H9 (cell line): ENCODE data around the gene SNX22. TPM values are rescaled to one million over a fixed set of nuclear protein-coding genes. Genes with fewer than 3 reads are reported as not detected.

Source experiments
- DNase-seq: peaks from one replicate; pipeline ENCODE4 v3.0.0-alpha.2; 2017
- H2AFZ ChIP-seq: one replicate; pipeline ENCODE4 v1.6.1; 2013; ENCODE audit warnings: mild to moderate bottlenecking, low read length, control low read depth, moderate library complexity
- H2AK5ac ChIP-seq: 2 replicates; pipeline ENCODE4 v1.6.1; 2013; ENCODE audit warnings: low read length, control low read depth, mixed read lengths; ENCODE audit not compliant: insufficient read length
- H2BK120ac ChIP-seq: one replicate; pipeline ENCODE4 v1.6.1; 2013; ENCODE audit warnings: low read depth, mild to moderate bottlenecking, low read length, control low read depth, inconsistent platforms; ENCODE audit not compliant: poor library complexity, severe bottlenecking
- H2BK12ac ChIP-seq: 2 replicates; pipeline ENCODE4 v1.6.1; 2013; ENCODE audit warnings: low read length, control low read depth, mixed read lengths, low read depth; ENCODE audit not compliant: insufficient read length
- H2BK15ac ChIP-seq: 2 replicates; pipeline ENCODE4 v1.6.1; 2013; ENCODE audit warnings: low read depth, low read length, control low read depth
- H2BK20ac ChIP-seq: one replicate; pipeline ENCODE4 v1.6.1; 2013; ENCODE audit warnings: low read depth, mild to moderate bottlenecking, low read length, control low read depth, inconsistent platforms; ENCODE audit not compliant: poor library complexity, severe bottlenecking
- H2BK5ac ChIP-seq: 2 replicates; pipeline ENCODE4 v1.6.1; 2013; ENCODE audit warnings: low read length, control low read depth, mixed read lengths; ENCODE audit not compliant: insufficient read length
- H3K14ac ChIP-seq: 2 replicates; pipeline ENCODE4 v1.6.1; 2013; ENCODE audit warnings: low read length, control low read depth; ENCODE audit not compliant: insufficient read depth
- H3K18ac ChIP-seq: 2 replicates; pipeline ENCODE4 v1.6.1; 2013; ENCODE audit warnings: low read depth, mild to moderate bottlenecking, mixed read lengths, low read length, control low read depth; ENCODE audit not compliant: insufficient read length
- H3K23ac ChIP-seq: 2 replicates; pipeline ENCODE4 v1.6.1; 2013; ENCODE audit warnings: low read length, control low read depth, mixed read lengths, low read depth; ENCODE audit not compliant: insufficient read length
- H3K23me2 ChIP-seq: 2 replicates; pipeline ENCODE4 v1.6.1; 2013; ENCODE audit warnings: low read depth, mild to moderate bottlenecking, mixed read lengths, low read length, control low read depth; ENCODE audit not compliant: insufficient read length, poor library complexity, severe bottlenecking
- H3K27ac ChIP-seq: 2 replicates; pipeline ENCODE4 v1.5.1; 2013; ENCODE audit warnings: low read length, control low read depth, mixed read lengths, low read depth; ENCODE audit not compliant: insufficient read length
- H3K27me3 ChIP-seq: 2 replicates; pipeline ENCODE4 v1.6.1; 2013; ENCODE audit warnings: low read length, control low read depth, inconsistent platforms; ENCODE audit not compliant: insufficient read depth
- H3K4ac ChIP-seq: 2 replicates; pipeline ENCODE4 v1.6.1; 2013; ENCODE audit warnings: low read depth, mild to moderate bottlenecking, control low read depth, inconsistent platforms, low read length, moderate library complexity
- H3K4me1 ChIP-seq: 2 replicates; pipeline ENCODE4 v1.6.1; 2013; ENCODE audit warnings: low read length, control low read depth, inconsistent platforms; ENCODE audit not compliant: insufficient read depth
- H3K4me2 ChIP-seq: 2 replicates; pipeline ENCODE4 v1.6.1; 2013; ENCODE audit warnings: low read length, control low read depth, mixed read lengths; ENCODE audit not compliant: insufficient read length, insufficient read depth
- H3K56ac ChIP-seq: 2 replicates; pipeline ENCODE4 v1.6.1; 2013; ENCODE audit warnings: low read depth, mild to moderate bottlenecking, mixed read lengths, low read length, control low read depth; ENCODE audit not compliant: insufficient read length
- H3K79me1 ChIP-seq: 2 replicates; pipeline ENCODE4 v1.6.1; 2013; ENCODE audit warnings: low read depth, mild to moderate bottlenecking, moderate library complexity, low read length, control low read depth, inconsistent platforms; ENCODE audit not compliant: insufficient read depth, poor library complexity, severe bottlenecking
- H3K79me2 ChIP-seq: 2 replicates; pipeline ENCODE4 v1.6.1; 2013; ENCODE audit warnings: low read length, control low read depth, inconsistent platforms; ENCODE audit not compliant: insufficient read depth
- H3K9ac ChIP-seq: 2 replicates; pipeline ENCODE4 v1.6.1; 2013; ENCODE audit warnings: low read length, control low read depth, mixed read lengths; ENCODE audit not compliant: insufficient read length; ENCODE audit errors: extremely low read depth
- H3K9me3 ChIP-seq: one replicate; pipeline ENCODE4 v1.6.1; 2013; ENCODE audit warnings: low read depth, low read length, inconsistent platforms; ENCODE audit not compliant: control insufficient read depth
- H3T11ph ChIP-seq: one replicate; pipeline ENCODE4 v1.6.1; 2013; ENCODE audit warnings: mild to moderate bottlenecking, low read length, control low read depth, inconsistent platforms
- H4K20me1 ChIP-seq: one replicate; pipeline ENCODE4 v1.6.1; 2013; ENCODE audit not compliant: control insufficient read depth, insufficient read length, insufficient read depth
- H4K5ac ChIP-seq: 2 replicates; pipeline ENCODE4 v1.6.1; 2013; ENCODE audit warnings: low read depth, mild to moderate bottlenecking, mixed read lengths, low read length, control low read depth; ENCODE audit not compliant: insufficient read length
- H4K8ac ChIP-seq: replicated peaks from 2 replicates; pipeline ENCODE4 v1.6.1; 2013; ENCODE audit warnings: low read length, control low read depth, mixed read lengths, low read depth; ENCODE audit not compliant: insufficient read length
- H4K91ac ChIP-seq: 2 replicates; pipeline ENCODE4 v1.6.1; 2013; ENCODE audit warnings: low read depth, mild to moderate bottlenecking, moderate library complexity, mixed read lengths, low read length, control low read depth; ENCODE audit not compliant: insufficient read length
- H3K27ac Mint-ChIP-seq, 3 experiments: 2 replicates in 2 of 3; 3 replicates in 1 of 3; pipeline ENCODE4 v1.8.0; 2020 to 2021; ENCODE audit warnings: mixed read lengths in 3 of 3, mild to moderate bottlenecking in 1 of 3, moderate library complexity in 1 of 3
- H3K27me3 Mint-ChIP-seq: 2 replicates; pipeline ENCODE4 v1.8.0; 2021; ENCODE audit warnings: low read depth, mild to moderate bottlenecking, moderate library complexity, mixed read lengths
- H3K36me3 Mint-ChIP-seq, 3 experiments: 2 replicates in 2 of 3; 3 replicates in 1 of 3; pipeline ENCODE4 v1.8.0; 2020 to 2021; ENCODE audit warnings: low read depth in 3 of 3, mixed read lengths in 3 of 3; ENCODE audit not compliant: insufficient read depth in 1 of 3
- H3K4me1 Mint-ChIP-seq, 2 experiments: 2 replicates each; pipeline ENCODE4 v1.8.0; 2020; ENCODE audit warnings: mixed read lengths in 2 of 2
- H3K4me3 Mint-ChIP-seq, 2 experiments: 2 replicates in 1 of 2; 3 replicates in 1 of 2; pipeline ENCODE4 v1.8.0; 2020 to 2021; ENCODE audit warnings: mild to moderate bottlenecking in 2 of 2, mixed read lengths in 2 of 2, moderate library complexity in 1 of 2
- H3K9me3 Mint-ChIP-seq, 2 experiments: 2 replicates in 1 of 2; 3 replicates in 1 of 2; pipeline ENCODE4 v1.8.0; 2020; ENCODE audit warnings: mild to moderate bottlenecking in 2 of 2, mixed read lengths in 2 of 2, moderate library complexity in 1 of 2
- CTCF ChIP-seq: fragments of 200-600 bp; sonication (generic); conservative IDR thresholded peaks from 3 replicates; pipeline ENCODE4 v1.8.0; 2021; ENCODE audit warnings: antibody characterized with exemption, mild to moderate bottlenecking
- WGBS: extraction: QIAGEN DNeasy Blood & Tissue Kit; methylation state at CpG from one replicate; pipeline ENCODE4 v1.1.7; 2013; ENCODE audit warnings: missing lambda C conversion rate, low lambda C conversion rate, mixed read lengths; ENCODE audit not compliant: insufficient read length; ENCODE audit errors: extremely low coverage; 5-methylcytosine and 5-hydroxymethylcytosine counted together
- total RNA-seq: library from RNA; stranded (reverse); gene quantifications from 2 replicates; pipeline ENCODE4 v1.2.1, GENCODE V29; 2021

SNX22 gene
- total RNA-seq, 1 experiment from 2014 or later = 4.8 TPM

DNA sequence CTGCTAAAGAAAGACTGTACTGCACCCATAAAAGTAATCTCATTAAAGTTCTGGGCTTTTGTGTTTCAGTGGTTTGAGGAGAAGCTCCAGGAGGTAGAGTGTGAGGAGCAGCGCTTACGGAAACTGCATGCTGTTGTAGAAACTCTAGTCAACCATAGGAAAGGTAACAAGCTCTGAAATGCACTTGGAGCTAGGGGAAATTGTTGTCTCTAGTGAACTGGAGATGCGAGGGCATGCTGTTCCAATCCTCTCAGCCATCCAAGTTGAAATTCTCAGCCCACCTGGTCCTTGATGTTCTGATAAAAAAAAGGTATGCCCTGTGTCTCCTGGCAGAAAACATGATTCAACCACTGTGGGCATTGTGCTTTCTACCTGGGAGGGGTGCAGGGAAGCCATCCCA, 21.4 kb upstream of the SNX22 start:
- Histone ChIP-seq H3K56ac (no peak overlapping the region), H3K27ac (no peak overlapping the region), H3K23me2 (no peaks in the 10 kb centered on the region), H3T11ph (no peak overlapping the region), H2BK20ac (no peak overlapping the region), H3K9me3 (no peaks in the 10 kb centered on the region), H3K27me3 (no peaks in the 10 kb centered on the region), H3K9ac (no peak overlapping the region), H4K20me1 (no peaks in the 10 kb centered on the region), H4K5ac (no peak overlapping the region), H3K4ac (no peak overlapping the region), H2BK12ac (no peak overlapping the region), H2AK5ac (no peak overlapping the region), H3K79me1 (no peaks in the 10 kb centered on the region), H2BK15ac (no peak overlapping the region), H3K23ac (no peak overlapping the region), H3K18ac (no peak overlapping the region), H3K14ac (no peak overlapping the region), H3K4me1 (no peaks in the 10 kb centered on the region), H4K8ac (no peak overlapping the region), H2BK120ac (no peak overlapping the region), H4K91ac (no peak overlapping the region), H2AFZ (no peak overlapping the region), H3K4me2 (no peak overlapping the region), H2BK5ac (no peak overlapping the region), H3K79me2 (no peaks in the 10 kb centered on the region)
- Mint-ChIP-seq H3K27me3 (no peaks in the 10 kb centered on the region), H3K4me1 (no peaks in the 10 kb centered on the region), H3K27ac (no peak overlapping the region), H3K4me3 (no peak overlapping the region), H3K36me3 (peaks cover 15 to 72% (median 64%) of the 10 kb centered on the region in 3 experiments; a peak in 6 of 7 replicates), H3K9me3 (no peaks in the 10 kb centered on the region)
- WGBS = no CpG with 5 or more reads among the region's 3 CpGs
- no peak for TF ChIP-seq CTCF
- DNase-seq = no peak
